ENCODE measurements around the gene DGKI. TPM values are rescaled to one million over a fixed set of nuclear protein-coding genes. Genes with fewer than 3 reads are reported as not detected.

DGKI gene
- total RNA-seq, 4 donors from 2014 or later: 0.44 to 1.1 (median 1.0) TPM; not detected in 1

DNA sequence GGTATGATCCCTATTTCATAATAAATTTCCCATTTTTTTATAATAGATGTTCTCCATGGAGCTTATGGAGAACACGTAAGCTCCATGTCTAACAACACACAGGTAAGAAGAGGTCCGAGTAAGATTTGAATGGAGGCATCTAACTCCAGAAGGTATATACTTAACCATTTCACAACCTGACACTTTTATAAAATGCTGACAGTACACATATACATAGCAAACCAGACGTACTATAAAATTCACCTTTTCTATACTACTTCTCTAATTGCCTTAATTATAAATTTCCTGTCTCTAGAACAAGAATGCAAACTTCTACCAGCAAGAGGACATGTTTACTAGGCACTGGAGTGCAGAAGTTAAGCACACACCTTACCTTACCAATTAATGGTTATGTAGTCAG, 151.3 kb downstream of the DGKI start:
- 69 to 77% methylated on average over 3 of the region's 3 CpGs for WGBS, 2 donors
- intact Hi-C loops (cut with DNase I): no loop called here
- no peaks in the 10 kb centered on the region for H3K9me3 ChIP-seq

DNA sequence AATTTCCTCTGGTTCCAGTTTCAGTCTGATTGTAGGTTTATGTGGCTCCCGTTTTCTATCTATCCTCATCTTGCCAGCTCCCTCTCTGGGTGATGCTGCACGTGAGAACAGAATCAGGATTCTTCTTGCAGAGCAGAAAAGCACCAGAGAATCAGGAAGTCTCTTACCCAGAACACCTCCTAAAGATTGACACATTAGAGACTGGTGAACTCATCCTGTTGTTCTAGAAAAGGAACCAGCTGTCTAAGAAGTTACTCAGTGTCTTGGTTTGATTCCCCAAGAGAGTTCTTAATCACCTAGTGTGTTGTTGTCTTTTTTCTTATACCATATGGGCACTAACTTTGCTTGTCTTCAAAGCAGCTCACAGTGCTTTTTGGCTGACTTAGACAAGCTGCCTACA, 152.4 kb downstream of the DGKI start:
- no peaks in the 10 kb centered on the region for H3K36me3 ChIP-seq
- H3K9me3 ChIP-seq: no peaks in the 10 kb centered on the region
- intact Hi-C loops (cut with DNase I): no loop called here
- no peak overlapping the region for H3K4me3 ChIP-seq
- no peak for DNase-seq
- WGBS, 2 donors: 51 to 60% methylated on average over 2 of the region's 2 CpGs
- H3K27ac ChIP-seq: no peak overlapping the region
- H3K27me3 ChIP-seq: no peaks in the 10 kb centered on the region
- TF ChIP-seq, protein P1, sequence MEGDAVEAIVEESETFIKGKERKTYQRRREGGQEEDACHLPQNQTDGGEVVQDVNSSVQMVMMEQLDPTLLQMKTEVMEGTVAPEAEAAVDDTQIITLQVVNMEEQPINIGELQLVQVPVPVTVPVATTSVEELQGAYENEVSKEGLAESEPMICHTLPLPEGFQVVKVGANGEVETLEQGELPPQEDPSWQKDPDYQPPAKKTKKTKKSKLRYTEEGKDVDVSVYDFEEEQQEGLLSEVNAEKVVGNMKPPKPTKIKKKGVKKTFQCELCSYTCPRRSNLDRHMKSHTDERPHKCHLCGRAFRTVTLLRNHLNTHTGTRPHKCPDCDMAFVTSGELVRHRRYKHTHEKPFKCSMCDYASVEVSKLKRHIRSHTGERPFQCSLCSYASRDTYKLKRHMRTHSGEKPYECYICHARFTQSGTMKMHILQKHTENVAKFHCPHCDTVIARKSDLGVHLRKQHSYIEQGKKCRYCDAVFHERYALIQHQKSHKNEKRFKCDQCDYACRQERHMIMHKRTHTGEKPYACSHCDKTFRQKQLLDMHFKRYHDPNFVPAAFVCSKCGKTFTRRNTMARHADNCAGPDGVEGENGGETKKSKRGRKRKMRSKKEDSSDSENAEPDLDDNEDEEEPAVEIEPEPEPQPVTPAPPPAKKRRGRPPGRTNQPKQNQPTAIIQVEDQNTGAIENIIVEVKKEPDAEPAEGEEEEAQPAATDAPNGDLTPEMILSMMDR (IDR thresholded peaks at IDR 0.05): no peak
- TF ChIP-seq POLR2A (IDR thresholded peaks at IDR 0.05): no peak
- H3K4me1 ChIP-seq: no peaks in the 10 kb centered on the region

More for the DNA sequence above, 151.3 kb downstream of the DGKI start:
- H3K27me3 ChIP-seq: no peaks in the 10 kb centered on the region
- no peak overlapping the region for H3K27ac ChIP-seq
- no peak for DNase-seq
- no peak for TF ChIP-seq POLR2A (IDR thresholded peaks at IDR 0.05)
- TF ChIP-seq, protein P1 (IDR thresholded peaks at IDR 0.05): no peak
- H3K36me3 ChIP-seq: no peaks in the 10 kb centered on the region
- H3K4me3 ChIP-seq: no peak overlapping the region
- H3K4me1 ChIP-seq: no peaks in the 10 kb centered on the region

DNA sequence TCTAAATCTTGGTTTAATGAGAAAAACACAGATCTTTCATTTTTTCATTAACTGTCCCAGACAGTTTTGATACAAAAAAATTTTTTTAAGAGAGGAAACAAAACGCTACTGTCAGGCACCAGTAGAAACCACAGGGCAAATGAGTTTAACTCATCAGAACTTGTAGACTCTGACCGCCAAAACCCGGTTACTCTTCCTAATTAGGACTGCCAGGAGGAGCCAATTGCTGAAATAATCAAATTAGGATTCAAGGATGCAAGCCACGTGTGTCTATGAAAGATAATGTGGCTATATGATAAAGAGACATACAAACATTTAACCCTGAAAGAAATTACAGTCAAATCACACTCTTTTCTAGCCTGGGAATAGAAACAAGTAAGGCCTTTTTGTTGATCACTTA, 154.4 kb downstream of the DGKI start:
- Histone ChIP-seq H3K36me3 (no peaks in the 10 kb centered on the region), H3K4me1 (no peaks in the 10 kb centered on the region), H3K4me3 (no peak overlapping the region), H3K9me3 (no peaks in the 10 kb centered on the region), H3K27ac (no peak overlapping the region), H3K27me3 (no peaks in the 10 kb centered on the region)
- no peak for DNase-seq
- intact Hi-C loops (cut with DNase I): no loop called here
- no peak for TF ChIP-seq POLR2A (IDR thresholded peaks at IDR 0.05)
- TF ChIP-seq, protein P1 (IDR thresholded peaks at IDR 0.05): no peak
- 75 to 78% methylated on average over 4 of the region's 4 CpGs for WGBS, 2 donors

DNA sequence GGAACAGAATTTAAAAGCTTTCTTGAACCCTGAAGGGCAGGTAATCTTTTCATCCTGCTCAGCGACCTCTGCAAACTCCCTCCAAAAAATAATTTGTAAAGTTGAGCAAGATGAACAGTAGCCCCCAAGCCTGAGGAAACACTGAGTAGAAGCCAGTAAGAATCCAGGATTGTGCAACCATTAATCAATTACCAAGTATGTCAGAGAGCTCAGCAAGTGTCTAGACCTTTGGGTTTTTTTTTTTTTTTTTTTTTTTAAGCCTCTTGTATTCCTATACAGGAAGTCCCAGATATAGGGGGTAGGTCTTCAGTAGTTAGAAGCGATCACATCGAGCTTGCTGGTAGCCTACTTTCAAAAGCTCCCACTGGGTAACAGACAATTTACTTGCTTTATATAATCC, 155.2 kb downstream of the DGKI start:
- no peak for TF ChIP-seq POLR2A (IDR thresholded peaks at IDR 0.05)
- TF ChIP-seq, protein P1 (IDR thresholded peaks at IDR 0.05): no peak
- 60 to 72% methylated on average over 1 to 3 of the region's 3 CpGs for WGBS, 2 donors
- Histone ChIP-seq H3K9me3 (no peaks in the 10 kb centered on the region), H3K27me3 (no peaks in the 10 kb centered on the region), H3K4me3 (no peak overlapping the region), H3K36me3 (no peaks in the 10 kb centered on the region), H3K27ac (no peak overlapping the region), H3K4me1 (no peaks in the 10 kb centered on the region)
- intact Hi-C loops (cut with DNase I): no loop called here
- DNase-seq: no peak

DNA sequence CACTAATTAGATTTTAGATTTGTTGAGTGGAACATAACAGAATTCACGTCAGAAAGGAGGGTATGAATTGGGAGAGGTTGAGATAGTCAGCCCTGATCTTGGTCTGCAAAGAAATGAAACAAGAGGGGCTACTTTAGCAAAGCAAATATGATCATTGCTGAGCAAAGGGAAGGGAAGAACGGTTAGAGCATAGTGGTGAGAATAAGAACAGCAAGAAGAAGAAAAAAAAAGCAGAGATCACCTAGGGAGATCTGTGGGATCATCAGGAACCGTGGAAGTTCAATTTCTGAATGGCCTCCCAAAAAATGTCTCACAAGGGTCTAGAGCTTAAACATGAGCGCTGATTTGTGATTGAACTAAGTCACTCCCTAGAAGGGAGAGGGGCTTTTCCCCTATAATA, 156.1 kb downstream of the DGKI start:
- no peak overlapping the region for H3K27ac ChIP-seq
- no peak for TF ChIP-seq POLR2A (IDR thresholded peaks at IDR 0.05)
- TF ChIP-seq, protein P1 (IDR thresholded peaks at IDR 0.05): no peak
- no peaks in the 10 kb centered on the region for H3K36me3 ChIP-seq
- no peak for DNase-seq
- H3K27me3 ChIP-seq: no peaks in the 10 kb centered on the region
- no peak overlapping the region for H3K4me3 ChIP-seq
- no peaks in the 10 kb centered on the region for H3K4me1 ChIP-seq
- intact Hi-C loops (cut with DNase I): no loop called here
- no peaks in the 10 kb centered on the region for H3K9me3 ChIP-seq
- 64 to 80% methylated on average over 4 of the region's 4 CpGs for WGBS, 2 donors
